Left renal pelvis (tissue), 4 donors: ENCODE data around the gene PLCG1. TPM values are rescaled to one million over a fixed set of nuclear protein-coding genes. Genes with fewer than 3 reads are reported as not detected.

ENCODE experiments used
- DNase-seq, 4 donors: peaks; one replicate each; pipeline ENCODE4 v3.0.0-alpha.2; 2013; ENCODE audit warnings: low read depth in 4 of 4, low spot score in 3 of 4
- polyA plus RNA-seq, 4 donors: library from polyadenylated mRNA; unstranded; fragments of 120-200 nt; gene quantifications; one replicate each; pipeline ENCODE4 v1.2.1, GENCODE V29; 2013; ENCODE audit not compliant: insufficient read length in 4 of 4

Gene PLCG1
- polyA plus RNA-seq, 4 donors, result 110 to 202 (median 144) TPM

- DNase-seq, result no peak
Measured at GRCh38 chr20:41202426-41202825, 65.1 kb downstream of the PLCG1 start.

- DNase-seq, result no peak
Measured at GRCh38 chr20:41203660-41204059, 66.3 kb downstream of the PLCG1 start.

GRCh38 chr20:41204304-41205265 is 67.2 kb downstream of the PLCG1 start:
- DNase-seq, result no peak

GRCh38 chr20:41205313-41205712 is 68.0 kb downstream of the PLCG1 start:
- DNase-seq, result no peak

- no peak for DNase-seq
Measured at GRCh38 chr20:41213150-41213820, 75.9 kb downstream of the PLCG1 start.

- DNase-seq, result no peak
Measured at GRCh38 chr20:41214202-41214601, 76.9 kb downstream of the PLCG1 start.

- no peak for DNase-seq
Measured at GRCh38 chr20:41214666-41215065, 77.3 kb downstream of the PLCG1 start.

- DNase-seq, result no peak
Measured at GRCh38 chr20:41217422-41217821, 80.1 kb downstream of the PLCG1 start.

GRCh38 chr20:41218466-41218865 is 81.1 kb downstream of the PLCG1 start:
- no peak for DNase-seq

GRCh38 chr20:41219824-41220223 is 82.5 kb downstream of the PLCG1 start:
- no peak for DNase-seq

- DNase-seq, result no peak
Measured at GRCh38 chr20:41221614-41222218, 84.4 kb downstream of the PLCG1 start.

GRCh38 chr20:41222296-41222695 is 85.0 kb downstream of the PLCG1 start:
- no peak for DNase-seq

- no peak for DNase-seq
Measured at GRCh38 chr20:41222703-41223102, 85.4 kb downstream of the PLCG1 start.

GRCh38 chr20:41223112-41223511 is 85.8 kb downstream of the PLCG1 start:
- DNase-seq, result no peak

GRCh38 chr20:41224281-41224680 is 86.9 kb downstream of the PLCG1 start:
- no peak for DNase-seq

- no peak for DNase-seq
Measured at GRCh38 chr20:41225091-41225490, 87.7 kb downstream of the PLCG1 start.

- no peak for DNase-seq
Measured at GRCh38 chr20:41226426-41226825, 89.1 kb downstream of the PLCG1 start.
